HG03457 (cell line): ENCODE measurements around the gene KRTAP2-4.
"Not testable (repeated sequence)": the region's sequence is repeated elsewhere in the genome, so short reads cannot be mapped to it uniquely, and the experiment has no call there.

Experiments used
- ATAC-seq: cut with Tn5 transposase; IDR thresholded peaks from one replicate; pipeline ENCODE4 v1.9.1; 2021; ENCODE audit warnings: moderate number of reproducible peaks; ENCODE audit not compliant: unreplicated experiment

KRTAP2-4 gene

GRCh38 chr17:41040783-41041571, 24.7 kb downstream of the KRTAP2-4 start, which contains the start of gene KRTAP1-1:
Gene KRTAP1-1, minus strand, starts transcription at chr17:41041450. Its CDS starts 53 bp downstream, at chr17:41041397.
- ATAC-seq: not testable (repeated sequence)

DNA sequence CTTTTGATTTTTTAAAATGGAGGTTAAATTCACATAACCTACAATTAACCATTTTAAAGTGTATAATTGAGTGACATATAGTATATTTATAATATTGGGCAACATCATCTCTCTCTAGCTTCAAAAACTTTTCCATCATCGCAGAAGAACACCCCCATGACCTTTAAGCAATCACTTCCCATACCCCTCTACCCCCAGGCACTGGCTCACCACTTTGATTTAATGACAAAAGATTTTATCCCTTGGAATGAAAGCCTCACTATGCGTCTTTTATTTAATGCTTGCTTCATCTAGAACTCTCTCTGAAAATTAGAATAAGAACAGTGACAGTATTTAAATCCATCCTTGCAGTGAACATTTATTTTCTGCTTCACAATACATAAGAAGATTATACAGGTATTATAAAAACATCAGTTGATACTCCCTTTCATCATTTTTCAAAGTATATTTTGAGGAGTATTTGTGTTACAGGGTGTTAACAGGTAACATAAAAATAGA, 27.8 kb downstream of the KRTAP2-4 start:
- ATAC-seq: no peak

DNA sequence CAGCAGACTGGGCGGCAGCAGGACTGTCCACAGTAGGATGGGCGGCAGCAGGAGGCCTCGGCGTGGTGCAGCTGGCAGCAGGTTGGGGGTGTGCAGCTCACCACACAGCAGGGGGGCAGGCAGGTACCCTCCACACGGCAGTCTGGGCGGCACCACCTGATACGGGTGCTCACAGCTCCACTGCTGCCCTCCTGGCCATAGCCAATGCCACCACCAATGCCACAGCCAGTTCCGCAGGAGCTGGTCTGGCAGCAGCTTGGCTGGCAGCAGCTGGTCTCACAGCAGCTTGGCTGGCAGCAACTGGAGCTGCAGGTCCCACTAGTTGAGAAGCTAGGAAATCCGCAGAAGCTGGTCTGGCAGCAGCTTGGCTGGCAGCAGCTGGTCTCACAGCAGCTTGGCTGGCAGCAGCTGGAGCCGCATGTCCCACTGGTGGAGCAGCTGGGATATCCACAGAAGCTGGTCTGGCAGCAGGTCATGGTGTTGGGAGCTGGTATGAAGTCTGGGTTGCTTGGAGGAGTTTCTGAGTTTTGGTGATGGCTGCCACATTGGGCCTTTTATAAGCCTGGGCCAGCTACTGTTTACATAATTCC, 31.2 kb downstream of the KRTAP2-4 start, which contains the start of gene KRTAP1-3:
TSS of gene KRTAP1-3 (minus strand) at position 529 of the 590 bp plus-strand sequence. CDS start at position 476, 53 bp downstream.
- not testable (repeated sequence) for ATAC-seq

GRCh38 chr17:41029633-41030245, 35.9 kb downstream of the KRTAP2-4 start, which contains the start of gene KRTAP1-4:
Gene KRTAP1-4, minus strand, starts transcription at chr17:41030195. Its CDS starts 117 bp downstream, at chr17:41030078.
- no peak for ATAC-seq

GRCh38 chr17:41026715-41027471, 38.8 kb downstream of the KRTAP2-4 start, which contains the start of gene KRTAP1-5:
Gene KRTAP1-5, minus strand, starts transcription at chr17:41027208. Its CDS starts 53 bp downstream, at chr17:41027155.
- no peak for ATAC-seq

GRCh38 chr17:41024697-41025096, 41.0 kb downstream of the KRTAP2-4 start:
- ATAC-seq: no peak

- ATAC-seq: no peak
These were observed 45.3 kb downstream of the KRTAP2-4 start for GRCh38 chr17:41020336-41020735.

DNA sequence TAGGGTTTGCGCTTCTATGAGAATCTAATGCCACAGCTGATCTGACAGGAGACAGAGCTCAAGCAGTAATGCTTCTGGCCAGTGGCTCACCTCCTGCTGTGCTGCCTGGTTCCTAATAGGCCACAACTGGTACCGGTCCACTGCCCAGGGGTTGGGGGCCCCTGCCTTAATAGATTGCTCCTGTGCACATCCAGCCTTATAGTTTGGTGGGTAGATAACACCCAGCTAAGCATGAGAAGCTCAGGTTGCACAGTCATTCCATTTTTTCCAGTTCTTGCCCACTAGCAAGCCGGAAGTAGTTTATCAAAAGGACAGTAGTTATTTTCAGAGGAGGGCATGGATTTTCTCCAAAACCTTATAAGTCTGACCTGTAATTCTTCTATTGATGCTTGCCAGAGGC, 46.3 kb downstream of the KRTAP2-4 start:
- ATAC-seq: no peak

DNA sequence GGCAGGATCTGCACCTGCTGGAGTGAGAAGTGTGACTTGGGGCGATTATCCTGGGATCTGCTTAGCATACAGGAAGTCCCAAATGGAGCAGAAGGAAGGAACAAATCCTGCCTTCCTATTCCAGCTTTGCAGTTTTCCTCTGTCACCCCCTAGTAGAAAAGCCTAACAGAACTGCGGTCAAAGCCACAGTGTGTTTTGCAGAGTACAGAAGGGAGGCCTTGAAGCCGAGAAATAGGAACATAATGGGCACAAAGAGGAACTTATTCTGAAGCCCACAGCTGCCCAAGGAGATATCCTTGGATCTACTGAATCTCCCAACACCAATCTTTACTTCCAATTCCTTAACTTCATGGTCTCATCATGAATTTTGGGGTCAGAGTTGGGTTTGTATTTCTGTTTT, 47.1 kb downstream of the KRTAP2-4 start:
- ATAC-seq: no peak

DNA sequence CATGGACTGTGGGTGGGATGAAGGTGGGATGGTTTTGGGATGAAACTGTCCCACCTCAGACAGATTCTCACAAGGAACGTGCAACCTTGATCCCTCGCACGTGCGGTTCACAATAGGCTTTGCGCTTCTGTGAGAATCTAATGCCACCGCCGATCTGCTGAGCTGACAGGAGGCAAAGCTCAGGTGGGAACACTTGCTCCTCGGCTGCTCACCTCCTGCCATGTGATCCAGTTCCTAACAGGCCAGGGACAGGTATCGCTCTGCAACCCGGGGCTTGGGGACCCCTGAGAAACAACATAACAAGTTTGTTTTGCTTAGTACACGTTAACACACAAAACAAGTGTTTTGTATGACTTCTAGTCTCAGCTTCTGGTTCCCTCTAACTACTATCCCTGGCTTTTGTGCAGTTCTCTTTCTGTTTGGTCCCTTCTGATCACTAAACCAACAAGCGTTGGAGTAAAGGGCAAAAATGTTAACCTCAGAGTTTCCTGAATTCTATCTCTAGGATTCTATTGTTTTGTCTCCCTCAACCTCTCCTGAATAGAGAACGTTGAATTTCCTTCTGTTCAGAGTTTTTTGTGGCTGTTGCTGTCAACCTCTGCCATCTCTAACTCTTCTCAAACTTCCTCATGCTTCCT, 49.0 kb downstream of the KRTAP2-4 start:
- ATAC-seq: no peak

DNA sequence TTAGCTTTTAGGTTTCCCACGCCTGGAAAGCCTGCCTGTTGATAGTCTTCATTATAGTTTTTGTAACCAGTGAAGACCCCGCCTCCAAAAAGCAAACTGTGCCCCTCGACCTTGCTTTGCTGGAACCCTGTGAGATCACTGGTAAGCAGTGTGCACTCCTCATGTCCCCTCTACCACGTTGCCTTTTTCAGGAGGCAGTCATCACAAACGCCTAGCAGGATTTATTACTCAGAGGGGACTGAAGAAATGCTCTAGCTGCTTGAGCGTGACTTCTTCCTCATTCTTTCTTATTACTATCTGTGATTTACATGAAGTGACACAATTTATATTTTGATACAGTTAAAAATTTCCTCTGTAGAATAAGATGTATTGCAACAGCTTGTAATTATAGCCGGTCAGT, 50.2 kb downstream of the KRTAP2-4 start:
- no peak for ATAC-seq
